Epithelial cell of prostate (primary cell): ENCODE results near the gene KCNJ9.

Source experiments
- DNase-seq: peaks from one replicate; pipeline ENCODE4 v3.0.0-alpha.2; 2011; ENCODE audit warnings: low read depth, low spot score
- H3K27ac ChIP-seq: fragments of 450-650 bp; 2 replicates; pipeline ENCODE4 v1.5.1; 2017; ENCODE audit warnings: mild to moderate bottlenecking

Gene KCNJ9

GRCh38 chr1:160085686-160086455, 4.5 kb downstream of the KCNJ9 start:
- no peak overlapping the region for H3K27ac ChIP-seq
- DNase-seq: no peak

GRCh38 chr1:160086456-160086892, 5.1 kb downstream of the KCNJ9 start:
- no peak overlapping the region for H3K27ac ChIP-seq
- DNase-seq: no peak

GRCh38 chr1:160087118-160087662, 5.9 kb downstream of the KCNJ9 start:
- H3K27ac ChIP-seq: no peak overlapping the region
- DNase-seq: no peak

- DNase-seq: no peak
- H3K27ac ChIP-seq: no peak overlapping the region
Measured at GRCh38 chr1:160089883-160090282, 8.5 kb downstream of the KCNJ9 start.

GRCh38 chr1:160090760-160091159, 9.4 kb downstream of the KCNJ9 start:
- DNase-seq: no peak
- H3K27ac ChIP-seq: no peak overlapping the region

GRCh38 chr1:160091666-160092223, 10.4 kb downstream of the KCNJ9 start:
- DNase-seq: no peak
- H3K27ac ChIP-seq: no peak overlapping the region

- DNase-seq: no peak
Measured at GRCh38 chr1:160092366-160093068, 11.2 kb downstream of the KCNJ9 start.

GRCh38 chr1:160093069-160093395, 11.7 kb downstream of the KCNJ9 start:
- H3K27ac ChIP-seq: no peak overlapping the region
- no peak for DNase-seq

More at GRCh38 chr1:160092366-160093068, 11.2 kb downstream of the KCNJ9 start:
- H3K27ac ChIP-seq: no peak overlapping the region

GRCh38 chr1:160093624-160094290, 12.4 kb downstream of the KCNJ9 start:
- no peak overlapping the region for H3K27ac ChIP-seq
- no peak for DNase-seq

- no peak for DNase-seq
- H3K27ac ChIP-seq: no peak overlapping the region
Measured at GRCh38 chr1:160094291-160094625, 12.9 kb downstream of the KCNJ9 start.

GRCh38 chr1:160094806-160095205, 13.5 kb downstream of the KCNJ9 start:
- no peak for DNase-seq
- no peak overlapping the region for H3K27ac ChIP-seq

- no peak overlapping the region for H3K27ac ChIP-seq
- DNase-seq: no peak
Measured at GRCh38 chr1:160095382-160096105, 14.2 kb downstream of the KCNJ9 start.

GRCh38 chr1:160096274-160097116, 15.2 kb downstream of the KCNJ9 start:
- H3K27ac ChIP-seq: no peak overlapping the region
- DNase-seq: peak; percentile 83

- no peak for DNase-seq
Measured at GRCh38 chr1:160097151-160097910, 16.0 kb downstream of the KCNJ9 start.

GRCh38 chr1:160097911-160098851, 16.8 kb downstream of the KCNJ9 start, which contains the start of gene IGSF8:
Gene IGSF8, minus strand, starts transcription at chr1:160098619. Its CDS starts 147 bp downstream, at chr1:160098472.
- peak; percentile 22 for DNase-seq
- peak within 1 kb of the TSS; percentile 61 for H3K27ac ChIP-seq

More at GRCh38 chr1:160097151-160097910, 16.0 kb downstream of the KCNJ9 start:
- peak overlapping the region; percentile 61 for H3K27ac ChIP-seq

GRCh38 chr1:160098852-160099561, 17.7 kb downstream of the KCNJ9 start:
- DNase-seq: peak; percentile 41
- no peak overlapping the region for H3K27ac ChIP-seq
